ENCODE data around the gene TM6SF1.

GRCh38 chr15:83066034-83066733 is 41.3 kb upstream of the TM6SF1 start:
- TF ChIP-seq CTCF (IDR thresholded peaks at IDR 0.05; ENCODE audit: insufficient read depth, low read length, poor library complexity, severe bottlenecking), result no peak
- no peak for TF ChIP-seq EZH2phosphoT487 (conservative IDR thresholded peaks at IDR 0.05; ENCODE audit: low read length)

All from SU-DHL-6 (cell line).